Smooth muscle cell (in vitro differentiated cells): ENCODE measurements around the gene LRMDA. TPM values are rescaled to one million over a fixed set of nuclear protein-coding genes. Genes with fewer than 3 reads are reported as not detected.

Experiments
- DNase-seq: peaks from one replicate; lab custom pipeline; 2025; ENCODE audit not compliant: unreplicated experiment; lab: John Stamatoyannopoulos, UW
- H2AFZ ChIP-seq: fragments of 200-600 bp; sonication (generic); 2 replicates; pipeline ENCODE4 v1.6.0; 2016; ENCODE audit warnings: antibody characterized with exemption, low read depth, mild to moderate bottlenecking
- H3F3A ChIP-seq: fragments of 200-600 bp; sonication (generic); 2 replicates; pipeline ENCODE4 v1.6.0; 2017; ENCODE audit warnings: antibody characterized with exemption, low read depth
- H3K27ac ChIP-seq: fragments of 200-600 bp; sonication (generic); 2 replicates; pipeline ENCODE4 v1.5.1; 2016; ENCODE audit warnings: low read depth, mild to moderate bottlenecking
- H3K27me3 ChIP-seq: fragments of 200-600 bp; sonication (generic); 2 replicates; pipeline ENCODE4 v1.6.1; 2016; ENCODE audit warnings: low read depth, mild to moderate bottlenecking
- H3K36me3 ChIP-seq: fragments of 200-600 bp; sonication (generic); 2 replicates; pipeline ENCODE4 v1.5.1; 2016; ENCODE audit warnings: low read depth
- H3K4me1 ChIP-seq: fragments of 200-600 bp; sonication (generic); 2 replicates; pipeline ENCODE4 v1.5.1; 2016; ENCODE audit warnings: low read depth
- H3K4me2 ChIP-seq: fragments of 200-600 bp; sonication (generic); 2 replicates; pipeline ENCODE4 v1.6.0; 2016; ENCODE audit warnings: mild to moderate bottlenecking
- H3K4me3 ChIP-seq: fragments of 200-600 bp; sonication (generic); 2 replicates; pipeline ENCODE4 v1.5.1; 2016; ENCODE audit warnings: mild to moderate bottlenecking
- H3K79me2 ChIP-seq: fragments of 200-600 bp; sonication (generic); 2 replicates; pipeline ENCODE4 v1.6.0; 2016; ENCODE audit warnings: low read depth, mild to moderate bottlenecking
- H3K9ac ChIP-seq: fragments of 200-600 bp; sonication (generic); 2 replicates; pipeline ENCODE4 v1.6.0; 2016; ENCODE audit warnings: low read depth
- H3K9me3 ChIP-seq: fragments of 200-600 bp; sonication (generic); replicated peaks from 2 replicates; pipeline ENCODE4 v1.5.1; 2016; ENCODE audit warnings: low read depth
- H4K20me1 ChIP-seq: fragments of 200-600 bp; sonication (generic); 2 replicates; pipeline ENCODE4 v1.6.0; 2016; ENCODE audit warnings: low read depth
- WGBS: methylation state at CpG from one replicate; pipeline ENCODE4 v1.1.7; 2016; ENCODE audit warnings: low lambda C conversion rate; 5-methylcytosine and 5-hydroxymethylcytosine counted together
- polyA plus RNA-seq: library from polyadenylated mRNA; unstranded; fragments of >200 nt; fragmentation: Nextera tagmentation; extraction: Ambion mirVana; gene quantifications from 2 replicates; pipeline ENCODE4 v1.2.1, GENCODE V29; 2016
- total RNA-seq: library from RNA; depleted of rRNA; stranded (reverse); fragments of >200 nt; gene quantifications from 2 replicates; pipeline ENCODE4 v1.2.3, GENCODE V29; 2014
- TF ChIP-seq, protein P1 (sequence below): fragments of 200-600 bp; sonication (generic); IDR thresholded peaks from 2 replicates; pipeline ENCODE4 v1.5.1; 2017; ENCODE audit warnings: borderline replicate concordance, mild to moderate bottlenecking, antibody characterized with exemption; ENCODE audit not compliant: insufficient read depth, poor library complexity, severe bottlenecking

Gene LRMDA
- total and polyA plus RNA-seq, 2 experiments from 2014 or later, result 1.5 to 1.6 TPM

DNA sequence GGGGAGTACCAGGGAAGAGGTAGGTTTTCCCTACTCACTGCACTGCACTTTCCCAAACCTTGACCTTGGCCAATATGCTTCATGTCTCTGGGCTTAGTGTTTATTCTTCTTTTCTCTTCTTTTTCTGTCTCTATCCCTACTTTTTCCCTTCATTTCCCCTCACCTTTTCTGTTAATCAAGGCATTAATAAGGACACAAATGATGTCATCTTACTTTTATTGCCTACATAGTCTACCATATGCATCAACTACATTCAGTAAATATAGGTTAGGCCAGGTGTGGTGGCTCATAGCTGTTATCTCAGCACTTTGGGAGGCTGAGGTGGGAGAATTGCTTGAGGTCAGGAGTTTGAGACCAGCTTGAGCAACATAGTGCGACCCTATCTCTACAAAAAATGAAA, 16.9 kb upstream of the LRMDA start:
- H3K4me1 ChIP-seq, result peaks cover 6% of the 10 kb centered on the region
- whole genome bisulfite sequencing, result 75% methylated on average over 1 of the region's 1 CpG
- H4K20me1 ChIP-seq, result no peaks in the 10 kb centered on the region

DNA sequence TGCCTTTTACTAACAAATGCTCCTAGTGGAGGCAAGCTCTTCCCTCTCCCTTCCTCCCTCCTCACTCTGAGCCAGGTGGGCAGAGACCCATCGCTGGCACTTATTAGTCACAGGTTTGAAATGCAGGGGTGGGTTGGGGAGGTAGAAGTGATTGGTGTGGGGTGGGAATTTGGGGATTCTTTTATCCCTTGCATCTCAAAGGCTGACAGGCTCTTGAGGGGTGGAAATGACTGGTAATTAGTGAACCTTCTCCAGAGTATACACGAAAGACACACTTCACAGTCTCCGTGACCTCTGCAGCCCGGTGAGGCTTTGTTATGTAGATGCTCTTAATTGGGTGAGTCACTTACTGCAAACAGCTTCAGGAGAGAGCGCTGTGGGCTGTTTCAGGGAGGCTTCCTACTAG, 13.9 kb upstream of the LRMDA start:
- Histone ChIP-seq H2AFZ (no peak overlapping the region), H3F3A (no peaks in the 10 kb centered on the region), H3K9me3 (no peaks in the 10 kb centered on the region), H3K9ac (no peak overlapping the region), H3K4me3 (no peak overlapping the region), H3K36me3 (no peaks in the 10 kb centered on the region), H3K27me3 (peaks cover 50% of the 10 kb centered on the region), H4K20me1 (no peaks in the 10 kb centered on the region), H3K4me1 (no peaks in the 10 kb centered on the region), H3K4me2 (no peak overlapping the region), H3K27ac (no peak overlapping the region), H3K79me2 (no peaks in the 10 kb centered on the region)
- TF ChIP-seq, protein P1, sequence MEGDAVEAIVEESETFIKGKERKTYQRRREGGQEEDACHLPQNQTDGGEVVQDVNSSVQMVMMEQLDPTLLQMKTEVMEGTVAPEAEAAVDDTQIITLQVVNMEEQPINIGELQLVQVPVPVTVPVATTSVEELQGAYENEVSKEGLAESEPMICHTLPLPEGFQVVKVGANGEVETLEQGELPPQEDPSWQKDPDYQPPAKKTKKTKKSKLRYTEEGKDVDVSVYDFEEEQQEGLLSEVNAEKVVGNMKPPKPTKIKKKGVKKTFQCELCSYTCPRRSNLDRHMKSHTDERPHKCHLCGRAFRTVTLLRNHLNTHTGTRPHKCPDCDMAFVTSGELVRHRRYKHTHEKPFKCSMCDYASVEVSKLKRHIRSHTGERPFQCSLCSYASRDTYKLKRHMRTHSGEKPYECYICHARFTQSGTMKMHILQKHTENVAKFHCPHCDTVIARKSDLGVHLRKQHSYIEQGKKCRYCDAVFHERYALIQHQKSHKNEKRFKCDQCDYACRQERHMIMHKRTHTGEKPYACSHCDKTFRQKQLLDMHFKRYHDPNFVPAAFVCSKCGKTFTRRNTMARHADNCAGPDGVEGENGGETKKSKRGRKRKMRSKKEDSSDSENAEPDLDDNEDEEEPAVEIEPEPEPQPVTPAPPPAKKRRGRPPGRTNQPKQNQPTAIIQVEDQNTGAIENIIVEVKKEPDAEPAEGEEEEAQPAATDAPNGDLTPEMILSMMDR, result no peak
- DNase-seq, result no peak
- WGBS, result 13% methylated on average over 5 of the region's 5 CpGs

More for the DNA sequence above, 16.9 kb upstream of the LRMDA start:
- no peak overlapping the region for H2AFZ ChIP-seq
- no peaks in the 10 kb centered on the region for H3F3A ChIP-seq
- H3K27me3 ChIP-seq, result peaks cover 50% of the 10 kb centered on the region
- no peak overlapping the region for H3K4me3 ChIP-seq
- no peak overlapping the region for H3K9ac ChIP-seq
- no peaks in the 10 kb centered on the region for H3K9me3 ChIP-seq
- H3K4me2 ChIP-seq, result no peak overlapping the region
- H3K79me2 ChIP-seq, result no peaks in the 10 kb centered on the region
- TF ChIP-seq, protein P1, result no peak
- DNase-seq, result no peak
- no peaks in the 10 kb centered on the region for H3K36me3 ChIP-seq
- no peak overlapping the region for H3K27ac ChIP-seq

DNA sequence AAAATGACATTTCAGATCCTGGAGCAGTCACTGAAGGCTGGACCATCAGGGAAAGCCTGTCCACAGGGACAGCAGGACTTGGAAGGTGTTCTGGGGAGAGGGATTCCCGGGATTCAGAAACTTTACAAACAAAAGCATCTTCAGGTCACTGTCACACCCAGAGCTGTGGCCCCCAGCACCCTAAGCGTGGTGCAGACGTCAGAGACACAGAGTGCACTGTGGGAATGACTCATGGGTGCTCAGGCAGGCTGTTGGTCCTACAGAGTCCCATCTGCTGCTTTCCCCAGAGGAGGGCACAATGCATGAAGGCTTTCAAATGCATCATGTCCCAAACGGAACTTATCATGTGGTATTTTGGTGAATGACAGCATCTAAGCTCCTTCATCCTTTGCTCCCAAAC, 13.1 kb upstream of the LRMDA start:
- H4K20me1 ChIP-seq, result no peaks in the 10 kb centered on the region
- H3K79me2 ChIP-seq, result no peaks in the 10 kb centered on the region
- no peaks in the 10 kb centered on the region for H3K9me3 ChIP-seq
- no peaks in the 10 kb centered on the region for H3F3A ChIP-seq
- DNase-seq, result no peak
- H3K36me3 ChIP-seq, result no peaks in the 10 kb centered on the region
- no peak overlapping the region for H3K9ac ChIP-seq
- no peak overlapping the region for H3K4me3 ChIP-seq
- H3K4me2 ChIP-seq, result no peak overlapping the region
- H3K4me1 ChIP-seq, result no peaks in the 10 kb centered on the region
- WGBS, result 34% methylated on average over 4 of the region's 4 CpGs
- H2AFZ ChIP-seq, result no peak overlapping the region
- no peak overlapping the region for H3K27ac ChIP-seq
- peaks cover 45% of the 10 kb centered on the region for H3K27me3 ChIP-seq
- TF ChIP-seq, protein P1, result no peak

DNA sequence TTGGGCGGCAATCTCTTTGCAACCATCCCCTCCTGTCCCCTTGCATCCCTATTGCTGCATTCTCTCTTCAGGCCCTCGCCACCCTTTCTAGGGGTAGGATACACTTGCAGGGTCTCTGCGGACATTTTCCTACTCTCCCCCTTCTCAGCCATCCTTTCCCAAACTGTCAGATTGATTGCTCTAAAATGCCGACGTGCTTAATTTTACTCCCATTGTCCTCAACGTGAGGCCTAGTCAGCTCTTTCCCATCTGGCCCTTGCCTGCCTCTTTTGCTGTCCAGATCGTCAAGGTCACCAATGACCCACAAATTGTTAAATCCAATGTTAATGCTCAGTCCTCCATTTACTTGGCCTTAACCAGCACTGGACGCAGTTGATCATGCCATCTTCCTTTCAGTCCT, 12.7 kb upstream of the LRMDA start:
- Histone ChIP-seq H3K36me3 (no peaks in the 10 kb centered on the region), H3K9me3 (no peaks in the 10 kb centered on the region), H3K27ac (no peak overlapping the region), H3K79me2 (no peaks in the 10 kb centered on the region), H3F3A (no peaks in the 10 kb centered on the region), H3K4me3 (no peak overlapping the region), H2AFZ (no peak overlapping the region), H4K20me1 (no peaks in the 10 kb centered on the region), H3K4me1 (no peaks in the 10 kb centered on the region), H3K9ac (no peak overlapping the region), H3K27me3 (peaks cover 41% of the 10 kb centered on the region), H3K4me2 (no peak overlapping the region)
- DNase-seq, result no peak
- TF ChIP-seq, protein P1, result no peak
- 85% methylated on average over 8 of the region's 8 CpGs for WGBS
